COLO829 (cell line): ENCODE results near the gene SLC11A1.

Experiments
- DNase-seq: peaks from one replicate; pipeline ENCODE4 v3.0.0; 2012; ENCODE audit warnings: low spot score

SLC11A1 gene

GRCh38 chr2:218367415-218368149 is 14.5 kb upstream of the SLC11A1 start:
- DNase-seq = no peak

GRCh38 chr2:218368150-218368528 is 13.9 kb upstream of the SLC11A1 start:
- DNase-seq = no peak

- DNase-seq = no peak
Observed at GRCh38 chr2:218368621-218369153, 13.4 kb upstream of the SLC11A1 start.

- no peak for DNase-seq
Observed at GRCh38 chr2:218369330-218369729, 12.7 kb upstream of the SLC11A1 start.

- no peak for DNase-seq
Observed at GRCh38 chr2:218370410-218371063, 11.5 kb upstream of the SLC11A1 start.

GRCh38 chr2:218371983-218372350 is 10.1 kb upstream of the SLC11A1 start:
- DNase-seq = no peak

GRCh38 chr2:218374795-218375194 is 7.3 kb upstream of the SLC11A1 start:
- DNase-seq = no peak

GRCh38 chr2:218375212-218375611 is 6.9 kb upstream of the SLC11A1 start:
- DNase-seq = no peak

- no peak for DNase-seq
Observed at GRCh38 chr2:218378053-218378452, 4.0 kb upstream of the SLC11A1 start.

- no peak for DNase-seq
Observed at GRCh38 chr2:218382785-218383184, 712 bp downstream of the SLC11A1 start.

GRCh38 chr2:218383892-218384519 is 1.9 kb downstream of the SLC11A1 start:
- DNase-seq = no peak

- DNase-seq = no peak
Observed at GRCh38 chr2:218384975-218385374, 2.9 kb downstream of the SLC11A1 start.

GRCh38 chr2:218386505-218387368 is 4.7 kb downstream of the SLC11A1 start:
- no peak for DNase-seq

GRCh38 chr2:218387369-218388194 is 5.5 kb downstream of the SLC11A1 start:
- DNase-seq = no peak

GRCh38 chr2:218389333-218390150 is 7.5 kb downstream of the SLC11A1 start:
- DNase-seq = no peak

- no peak for DNase-seq
Observed at GRCh38 chr2:218391202-218391601, 9.1 kb downstream of the SLC11A1 start.

GRCh38 chr2:218392459-218392858 is 10.4 kb downstream of the SLC11A1 start:
- DNase-seq = no peak

- DNase-seq = no peak
Observed at GRCh38 chr2:218392891-218393462, 10.9 kb downstream of the SLC11A1 start.

- no peak for DNase-seq
Observed at GRCh38 chr2:218393750-218394290, 11.7 kb downstream of the SLC11A1 start.
